Esophagus muscularis mucosa (tissue), 3 donors: Measurements from ENCODE around the gene PLEKHA7.

Experiments used
- CTCF ChIP-seq, 3 experiments: fragments of 200-600 bp in 2 of 3; fragments of 450-650 bp in 1 of 3; sonication (generic) in 2 of 3; IDR thresholded peaks; one replicate each; pipeline ENCODE4 v1.5.1; 2017 to 2019; ENCODE audit warnings: antibody characterized with exemption in 3 of 3, mild to moderate bottlenecking in 2 of 3, moderate library complexity in 1 of 3
- EP300 ChIP-seq: sonication (generic); formaldehyde crosslinking; IDR thresholded peaks from one replicate; pipeline ENCODE4 v1.6.1; 2017; ENCODE audit warnings: antibody characterized with exemption

- TF ChIP-seq EP300, result no peak
- no peak for TF ChIP-seq CTCF (IDR thresholded peaks at IDR 0.05)
Measured at GRCh38 chr11:16841481-16841880, 172.7 kb downstream of the PLEKHA7 start.
